Neural progenitor cell (in vitro differentiated cells): Measurements from ENCODE around the gene KIF18B. TPM values are rescaled to one million over a fixed set of nuclear protein-coding genes. Genes with fewer than 3 reads are reported as not detected.

ENCODE experiments used
- DNase-seq: peaks from one replicate; pipeline ENCODE4 v3.0.0-alpha.2; 2016; ENCODE audit warnings: low spot score
- H2AFZ ChIP-seq: fragments of 200-600 bp; sonication (generic); replicated peaks from 2 replicates; pipeline ENCODE4 v1.6.1; 2016; ENCODE audit warnings: antibody characterized with exemption
- H3F3A ChIP-seq: fragments of 200-600 bp; sonication (generic); 2 replicates; pipeline ENCODE4 v1.6.1; 2016; ENCODE audit warnings: antibody characterized with exemption, low read depth
- H3K27ac ChIP-seq: fragments of 200-600 bp; sonication (generic); 2 replicates; pipeline ENCODE4 v1.5.1; 2016; ENCODE audit warnings: mild to moderate bottlenecking
- H3K27me3 ChIP-seq: fragments of 200-600 bp; sonication (generic); 2 replicates; pipeline ENCODE4 v1.6.1; 2016; ENCODE audit warnings: mild to moderate bottlenecking, moderate library complexity
- H3K36me3 ChIP-seq: fragments of 200-600 bp; sonication (generic); 2 replicates; pipeline ENCODE4 v1.5.1; 2016
- H3K4me1 ChIP-seq: fragments of 200-600 bp; sonication (generic); 2 replicates; pipeline ENCODE4 v1.6.1; 2016; ENCODE audit warnings: mixed run types
- H3K4me2 ChIP-seq: fragments of 200-600 bp; sonication (generic); 2 replicates; pipeline ENCODE4 v1.6.1; 2016
- H3K4me3 ChIP-seq: fragments of 200-600 bp; sonication (generic); 2 replicates; pipeline ENCODE4 v1.5.1; 2016
- H3K79me2 ChIP-seq: fragments of 200-600 bp; sonication (generic); 2 replicates; pipeline ENCODE4 v1.6.1; 2016; ENCODE audit warnings: low read depth
- H3K9ac ChIP-seq: fragments of 200-600 bp; sonication (generic); 2 replicates; pipeline ENCODE4 v1.6.1; 2016
- H3K9me3 ChIP-seq: fragments of 200-600 bp; sonication (generic); 2 replicates; pipeline ENCODE4 v1.5.1; 2016; ENCODE audit warnings: low read depth
- H4K20me1 ChIP-seq: fragments of 200-600 bp; sonication (generic); 2 replicates; pipeline ENCODE4 v1.6.1; 2016; ENCODE audit warnings: low read depth
- H3K27ac Mint-ChIP-seq: 3 replicates; pipeline ENCODE4 v1.8.0; 2021; ENCODE audit warnings: mixed read lengths
- H3K27me3 Mint-ChIP-seq: 2 replicates; pipeline ENCODE4 v1.8.0; 2022; ENCODE audit warnings: low read depth, mild to moderate bottlenecking, inconsistent platforms, moderate library complexity, mixed read lengths; ENCODE audit not compliant: insufficient read depth
- H3K36me3 Mint-ChIP-seq: 3 replicates; pipeline ENCODE4 v1.8.0; 2021; ENCODE audit warnings: mixed read lengths
- H3K4me1 Mint-ChIP-seq: 3 replicates; pipeline ENCODE4 v1.8.0; 2021; ENCODE audit warnings: mixed read lengths
- H3K4me3 Mint-ChIP-seq: 3 replicates; pipeline ENCODE4 v1.8.0; 2021; ENCODE audit warnings: mild to moderate bottlenecking, moderate library complexity, mixed read lengths
- H3K9me3 Mint-ChIP-seq: 3 replicates; pipeline ENCODE4 v1.8.0; 2020; ENCODE audit warnings: mixed read lengths
- EZH2 ChIP-seq: fragments of 200-600 bp; sonication (generic); IDR thresholded peaks from 2 replicates; pipeline ENCODE4 v1.6.1; 2017; ENCODE audit warnings: antibody characterized with exemption, mild to moderate bottlenecking, moderate library complexity
- EZH2phosphoT487 ChIP-seq: fragments of 200-600 bp; sonication (generic); IDR thresholded peaks from 2 replicates; pipeline ENCODE4 v1.6.1; 2017; ENCODE audit warnings: antibody characterized with exemption
- total RNA-seq: library from RNA; depleted of rRNA; stranded (reverse); fragments of >200 nt; gene quantifications from 2 replicates; pipeline ENCODE4 v1.2.3, GENCODE V29; 2015; ENCODE audit warnings: low replicate concordance
- TF ChIP-seq, protein P1 (sequence below): fragments of 200-600 bp; sonication (generic); IDR thresholded peaks from 2 replicates; pipeline ENCODE4 v1.5.1; 2017; ENCODE audit warnings: antibody characterized with exemption, mild to moderate bottlenecking

Gene KIF18B
- total RNA-seq, 1 donor from 2014 or later = 15.1 TPM

DNA sequence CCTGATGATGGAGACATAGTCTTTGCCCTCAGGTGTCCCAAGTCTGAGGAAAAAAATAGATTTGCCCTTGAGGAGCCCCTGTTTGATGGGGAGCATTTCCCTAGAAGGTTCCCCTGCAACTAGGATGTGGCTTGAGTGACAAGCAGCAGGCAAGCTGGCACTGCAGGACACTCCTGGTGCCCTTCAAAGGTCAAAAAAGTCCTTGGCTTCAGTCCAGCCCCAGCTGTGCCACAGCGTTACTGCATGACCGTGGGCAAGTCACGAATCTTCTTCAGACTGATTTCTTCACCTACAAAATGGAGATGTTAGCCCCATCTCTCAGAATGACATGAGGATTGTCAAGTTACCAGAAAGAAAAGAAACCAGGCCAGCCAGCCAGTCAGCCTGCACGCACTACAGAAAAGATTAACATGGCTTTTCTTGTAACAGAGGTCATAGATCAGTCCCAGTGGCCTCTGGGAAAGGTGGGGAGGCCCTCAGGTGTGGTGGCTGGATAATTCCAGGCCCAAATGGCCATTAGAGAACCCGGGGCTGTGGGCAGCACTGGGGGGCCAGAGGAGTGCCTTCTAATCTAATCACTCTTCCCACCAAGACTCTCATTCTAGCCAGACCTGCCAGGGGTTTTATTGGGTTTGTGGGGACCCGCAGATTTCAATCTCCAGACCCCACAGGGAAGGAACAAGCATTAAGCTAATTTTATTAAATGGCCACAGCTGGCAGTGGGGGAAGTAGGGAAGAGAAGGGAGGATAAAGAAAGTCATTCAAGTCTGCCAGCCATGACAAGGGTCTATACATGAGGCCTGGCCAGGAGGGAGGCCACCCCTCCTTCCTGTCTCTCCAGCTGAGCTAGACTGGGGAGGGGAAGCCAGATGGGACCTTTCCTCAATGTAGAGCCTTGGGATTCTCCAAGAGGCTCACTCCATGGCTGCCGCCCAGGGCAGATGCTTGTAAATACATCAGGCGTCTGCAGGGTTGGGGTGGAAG, 9.7 kb upstream of the KIF18B start:
- DNase-seq = no peak
- H4K20me1 ChIP-seq = no peaks in the 10 kb centered on the region
- TF ChIP-seq EZH2 = no peak
- TF ChIP-seq, protein P1, sequence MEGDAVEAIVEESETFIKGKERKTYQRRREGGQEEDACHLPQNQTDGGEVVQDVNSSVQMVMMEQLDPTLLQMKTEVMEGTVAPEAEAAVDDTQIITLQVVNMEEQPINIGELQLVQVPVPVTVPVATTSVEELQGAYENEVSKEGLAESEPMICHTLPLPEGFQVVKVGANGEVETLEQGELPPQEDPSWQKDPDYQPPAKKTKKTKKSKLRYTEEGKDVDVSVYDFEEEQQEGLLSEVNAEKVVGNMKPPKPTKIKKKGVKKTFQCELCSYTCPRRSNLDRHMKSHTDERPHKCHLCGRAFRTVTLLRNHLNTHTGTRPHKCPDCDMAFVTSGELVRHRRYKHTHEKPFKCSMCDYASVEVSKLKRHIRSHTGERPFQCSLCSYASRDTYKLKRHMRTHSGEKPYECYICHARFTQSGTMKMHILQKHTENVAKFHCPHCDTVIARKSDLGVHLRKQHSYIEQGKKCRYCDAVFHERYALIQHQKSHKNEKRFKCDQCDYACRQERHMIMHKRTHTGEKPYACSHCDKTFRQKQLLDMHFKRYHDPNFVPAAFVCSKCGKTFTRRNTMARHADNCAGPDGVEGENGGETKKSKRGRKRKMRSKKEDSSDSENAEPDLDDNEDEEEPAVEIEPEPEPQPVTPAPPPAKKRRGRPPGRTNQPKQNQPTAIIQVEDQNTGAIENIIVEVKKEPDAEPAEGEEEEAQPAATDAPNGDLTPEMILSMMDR = no peak
- peaks cover 11% of the 10 kb centered on the region for H3K4me1 Mint-ChIP-seq
- H3K27me3 ChIP-seq = no peaks in the 10 kb centered on the region
- no peaks in the 10 kb centered on the region for H3K36me3 Mint-ChIP-seq
- no peaks in the 10 kb centered on the region for H3K79me2 ChIP-seq
- no peak overlapping the region for H3K4me2 ChIP-seq
- no peak overlapping the region for H3K4me3 Mint-ChIP-seq
- H3K4me3 ChIP-seq = no peak overlapping the region
- no peaks in the 10 kb centered on the region for H3K36me3 ChIP-seq
- peaks cover 15% of the 10 kb centered on the region for H3K27me3 Mint-ChIP-seq
- no peaks in the 10 kb centered on the region for H3F3A ChIP-seq
- H3K9me3 Mint-ChIP-seq = no peaks in the 10 kb centered on the region
- H3K4me1 ChIP-seq = peaks cover 4% of the 10 kb centered on the region
- no peak overlapping the region for H3K27ac Mint-ChIP-seq
- no peak overlapping the region for H3K27ac ChIP-seq
- H2AFZ ChIP-seq = no peak overlapping the region
- no peaks in the 10 kb centered on the region for H3K9me3 ChIP-seq
- H3K9ac ChIP-seq = no peak overlapping the region

DNA sequence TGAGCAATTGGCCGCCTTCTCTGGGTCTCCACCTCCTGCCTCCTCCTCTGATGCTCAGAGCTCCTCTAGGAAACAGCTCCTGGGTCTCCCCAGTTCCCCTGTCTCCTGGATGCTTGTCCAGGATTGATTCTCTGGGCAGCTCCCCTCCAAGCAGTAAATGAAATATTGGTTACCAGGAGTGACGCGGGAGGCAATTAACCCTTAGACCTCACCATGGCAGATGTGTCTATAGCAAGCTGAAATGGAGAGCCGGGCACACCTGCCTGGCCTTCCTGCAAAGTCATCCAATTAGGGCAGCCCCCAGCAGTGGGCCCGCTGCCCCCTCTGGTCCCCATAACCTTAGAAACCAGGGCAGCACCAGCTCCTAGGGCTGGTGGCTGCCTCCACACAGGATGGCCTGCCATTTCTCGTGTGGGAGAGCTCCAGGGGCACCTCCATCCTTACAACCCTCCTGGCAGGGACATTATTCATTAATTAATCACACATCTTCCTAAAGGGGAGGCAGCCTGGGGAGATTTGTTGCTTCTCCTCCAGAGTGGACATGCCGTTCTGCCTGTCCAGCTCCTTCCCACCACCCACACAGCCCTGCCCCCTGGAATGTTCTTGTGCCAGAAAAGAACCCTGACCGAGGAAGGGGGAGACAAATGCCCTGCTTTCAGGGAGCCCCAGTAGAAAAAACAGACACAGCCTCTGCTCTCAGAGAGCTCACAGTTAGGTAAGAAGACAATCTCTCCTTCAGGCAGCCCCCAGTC, 8.3 kb upstream of the KIF18B start:
- Histone ChIP-seq H3K4me1 (no peaks in the 10 kb centered on the region), H2AFZ (no peak overlapping the region), H3K79me2 (no peaks in the 10 kb centered on the region), H3K4me2 (no peak overlapping the region), H3K27me3 (no peaks in the 10 kb centered on the region), H3K9ac (no peak overlapping the region), H3K27ac (no peak overlapping the region), H3K36me3 (no peaks in the 10 kb centered on the region), H3K9me3 (no peaks in the 10 kb centered on the region), H3K4me3 (no peak overlapping the region), H4K20me1 (no peaks in the 10 kb centered on the region), H3F3A (no peaks in the 10 kb centered on the region)
- peaks cover 11% of the 10 kb centered on the region for H3K4me1 Mint-ChIP-seq
- H3K4me3 Mint-ChIP-seq = peak overlapping the region; percentile 43
- no peak for TF ChIP-seq EZH2phosphoT487
- no peak for TF ChIP-seq EZH2
- TF ChIP-seq, protein P1 = no peak
- H3K36me3 Mint-ChIP-seq = no peaks in the 10 kb centered on the region
- peak overlapping the region; percentile 76 for H3K27ac Mint-ChIP-seq
- peaks cover 22% of the 10 kb centered on the region for H3K27me3 Mint-ChIP-seq
- no peak for DNase-seq
- H3K9me3 Mint-ChIP-seq = no peaks in the 10 kb centered on the region

DNA sequence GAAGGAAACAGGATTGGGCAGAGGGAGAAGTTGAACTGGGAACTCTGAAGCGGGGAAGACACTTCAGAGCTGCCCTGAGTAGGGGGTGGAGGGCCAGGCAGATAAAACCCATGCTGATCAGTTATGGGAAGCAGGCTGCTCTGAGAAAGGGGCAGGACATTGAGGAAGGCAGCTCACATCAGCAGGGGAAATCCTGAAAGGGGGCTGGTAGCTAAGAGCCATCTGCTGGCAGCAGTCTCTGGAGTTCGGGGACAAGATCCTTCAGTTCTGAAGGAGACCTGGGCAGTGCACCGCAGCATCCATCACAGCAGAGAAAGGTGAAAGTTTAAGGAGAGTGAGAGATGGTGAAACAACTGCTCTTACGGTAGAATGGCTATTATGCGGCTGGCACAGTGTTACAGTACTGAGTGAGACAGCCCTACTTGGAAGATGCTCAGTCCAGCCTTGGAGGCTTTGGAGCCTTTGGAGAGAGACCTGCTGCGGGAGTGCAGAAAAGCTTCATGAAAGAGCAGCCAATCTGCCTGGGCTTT, 5.4 kb upstream of the KIF18B start:
- H3K27me3 ChIP-seq = no peaks in the 10 kb centered on the region
- no peaks in the 10 kb centered on the region for H3K4me1 ChIP-seq
- no peak overlapping the region for H3K27ac ChIP-seq
- Mint-ChIP-seq H3K4me3 (peak overlapping the region; percentile 24), H3K27ac (peak overlapping the region; percentile 21), H3K36me3 (no peaks in the 10 kb centered on the region), H3K27me3 (peaks cover 20% of the 10 kb centered on the region), H3K9me3 (no peaks in the 10 kb centered on the region), H3K4me1 (peaks cover 11% of the 10 kb centered on the region)
- H2AFZ ChIP-seq = peak overlapping the region; percentile 57
- no peak overlapping the region for H3K4me3 ChIP-seq
- H3K9ac ChIP-seq = no peak overlapping the region
- no peaks in the 10 kb centered on the region for H4K20me1 ChIP-seq
- no peaks in the 10 kb centered on the region for H3K79me2 ChIP-seq
- H3K36me3 ChIP-seq = no peaks in the 10 kb centered on the region
- DNase-seq = peak; percentile 33
- TF ChIP-seq, protein P1 = no peak
- TF ChIP-seq EZH2 = no peak
- no peak for TF ChIP-seq EZH2phosphoT487
- no peak overlapping the region for H3K4me2 ChIP-seq
- no peaks in the 10 kb centered on the region for H3F3A ChIP-seq
- no peaks in the 10 kb centered on the region for H3K9me3 ChIP-seq
